22Rv1 (cell line): Measurements from ENCODE around the gene TCEA3.

ENCODE experiments used
- H3K27ac ChIP-seq: fragments of 450-650 bp; 2 replicates; pipeline ENCODE4 v1.5.1; 2017
- CTCF ChIP-seq: fragments of 450-650 bp; IDR thresholded peaks from 2 replicates; pipeline ENCODE4 v1.5.1; 2017; ENCODE audit warnings: mild to moderate bottlenecking
- ZFX ChIP-seq: fragments of 450-650 bp; IDR thresholded peaks from 2 replicates; pipeline ENCODE4 v1.6.1; 2017; ENCODE audit warnings: antibody characterized with exemption, borderline replicate concordance

TCEA3 gene

GRCh38 chr1:23399229-23399628 lies 25.3 kb downstream of the TCEA3 start:
- TF ChIP-seq CTCF (no peak), ZFX (no peak)
- no peak overlapping the region for H3K27ac ChIP-seq

- TF ChIP-seq CTCF (no peak), ZFX (no peak)
- H3K27ac ChIP-seq = no peak overlapping the region
These were observed 26.6 kb downstream of the TCEA3 start for GRCh38 chr1:23397908-23398307.

GRCh38 chr1:23396380-23396779 lies 28.2 kb downstream of the TCEA3 start:
- H3K27ac ChIP-seq = no peak overlapping the region
- TF ChIP-seq ZFX = no peak
- no peak for TF ChIP-seq CTCF

GRCh38 chr1:23395849-23396248 lies 28.7 kb downstream of the TCEA3 start:
- TF ChIP-seq ZFX = no peak
- no peak for TF ChIP-seq CTCF
- H3K27ac ChIP-seq = no peak overlapping the region

- TF ChIP-seq CTCF = no peak
- no peak for TF ChIP-seq ZFX
- H3K27ac ChIP-seq = no peak overlapping the region
These were observed 29.3 kb downstream of the TCEA3 start for GRCh38 chr1:23395154-23395724.

- no peak overlapping the region for H3K27ac ChIP-seq
- TF ChIP-seq ZFX (no peak), CTCF (no peak)
These were observed 29.9 kb downstream of the TCEA3 start for GRCh38 chr1:23394684-23395083.

- H3K27ac ChIP-seq = no peak overlapping the region
These were observed 30.4 kb downstream of the TCEA3 start for GRCh38 chr1:23394181-23394580.

More at GRCh38 chr1:23394181-23394580, 30.4 kb downstream of the TCEA3 start:
- TF ChIP-seq ZFX = no peak
- no peak for TF ChIP-seq CTCF
